ENCODE data around the gene QKI.

GRCh38 chr6:163627274-163628062 is 212.9 kb downstream of the QKI start:
- no peak for TF ChIP-seq CTCF (conservative IDR thresholded peaks at IDR 0.05; ENCODE audit: low read depth, low read length)
- no peak for TF ChIP-seq EZH2phosphoT487 (IDR thresholded peaks at IDR 0.05; ENCODE audit: borderline replicate concordance, low read length)

All from PC-3 (cell line).